DOHH2 (cell line): ENCODE results near the gene NAALADL2.

Experiments used
- EZH2phosphoT487 ChIP-seq: fragments of 200-600 bp; sonication (generic); IDR thresholded peaks from 2 replicates; pipeline ENCODE4 v1.6.1; 2017; ENCODE audit warnings: borderline replicate concordance, mild to moderate bottlenecking, antibody characterized with exemption, low read length, moderate library complexity, mixed read lengths
- TF ChIP-seq, protein P1 (sequence below): fragments of 200-600 bp; sonication (generic); IDR thresholded peaks from one replicate; pipeline ENCODE4 v1.5.1; 2014; ENCODE audit warnings: antibody characterized with exemption, mild to moderate bottlenecking, low read depth, low read length; ENCODE audit not compliant: poor library complexity, severe bottlenecking

DNA sequence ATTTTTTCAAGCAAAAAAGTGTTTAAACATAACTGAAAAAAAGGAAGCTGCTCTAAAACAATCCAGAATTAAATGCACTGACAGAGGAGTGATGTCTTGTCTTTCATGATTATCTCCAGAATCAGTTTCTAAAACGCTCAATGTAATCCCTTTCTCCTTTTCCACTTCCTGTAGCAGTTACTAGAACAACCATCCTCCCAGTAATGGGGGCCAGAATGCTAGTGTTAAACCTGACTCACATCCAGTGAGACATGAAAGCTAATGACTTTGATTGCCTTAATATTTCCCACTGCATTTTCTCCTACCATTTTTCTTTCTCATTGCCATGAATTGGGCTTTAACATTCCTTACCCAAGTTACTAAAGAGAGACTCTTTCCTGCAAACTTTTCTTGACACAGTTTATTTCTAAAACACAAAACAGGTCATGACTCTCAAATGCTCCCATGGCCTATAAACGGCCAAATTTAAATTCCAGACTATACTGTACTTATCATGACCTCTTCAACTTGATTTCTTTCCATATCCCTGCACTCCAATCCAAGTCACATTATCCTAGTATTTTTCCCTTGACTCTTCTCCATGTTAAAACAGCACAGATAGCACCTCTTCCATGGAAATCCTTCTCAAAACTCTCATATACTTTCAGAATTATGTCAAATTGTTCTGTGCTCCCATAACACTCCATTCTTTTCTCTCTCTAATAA, 341.4 kb downstream of the NAALADL2 start:
- TF ChIP-seq, protein P1, sequence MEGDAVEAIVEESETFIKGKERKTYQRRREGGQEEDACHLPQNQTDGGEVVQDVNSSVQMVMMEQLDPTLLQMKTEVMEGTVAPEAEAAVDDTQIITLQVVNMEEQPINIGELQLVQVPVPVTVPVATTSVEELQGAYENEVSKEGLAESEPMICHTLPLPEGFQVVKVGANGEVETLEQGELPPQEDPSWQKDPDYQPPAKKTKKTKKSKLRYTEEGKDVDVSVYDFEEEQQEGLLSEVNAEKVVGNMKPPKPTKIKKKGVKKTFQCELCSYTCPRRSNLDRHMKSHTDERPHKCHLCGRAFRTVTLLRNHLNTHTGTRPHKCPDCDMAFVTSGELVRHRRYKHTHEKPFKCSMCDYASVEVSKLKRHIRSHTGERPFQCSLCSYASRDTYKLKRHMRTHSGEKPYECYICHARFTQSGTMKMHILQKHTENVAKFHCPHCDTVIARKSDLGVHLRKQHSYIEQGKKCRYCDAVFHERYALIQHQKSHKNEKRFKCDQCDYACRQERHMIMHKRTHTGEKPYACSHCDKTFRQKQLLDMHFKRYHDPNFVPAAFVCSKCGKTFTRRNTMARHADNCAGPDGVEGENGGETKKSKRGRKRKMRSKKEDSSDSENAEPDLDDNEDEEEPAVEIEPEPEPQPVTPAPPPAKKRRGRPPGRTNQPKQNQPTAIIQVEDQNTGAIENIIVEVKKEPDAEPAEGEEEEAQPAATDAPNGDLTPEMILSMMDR = no peak
- no peak for TF ChIP-seq EZH2phosphoT487
